ENCODE results near the gene FHOD3.

Gene FHOD3

DNA sequence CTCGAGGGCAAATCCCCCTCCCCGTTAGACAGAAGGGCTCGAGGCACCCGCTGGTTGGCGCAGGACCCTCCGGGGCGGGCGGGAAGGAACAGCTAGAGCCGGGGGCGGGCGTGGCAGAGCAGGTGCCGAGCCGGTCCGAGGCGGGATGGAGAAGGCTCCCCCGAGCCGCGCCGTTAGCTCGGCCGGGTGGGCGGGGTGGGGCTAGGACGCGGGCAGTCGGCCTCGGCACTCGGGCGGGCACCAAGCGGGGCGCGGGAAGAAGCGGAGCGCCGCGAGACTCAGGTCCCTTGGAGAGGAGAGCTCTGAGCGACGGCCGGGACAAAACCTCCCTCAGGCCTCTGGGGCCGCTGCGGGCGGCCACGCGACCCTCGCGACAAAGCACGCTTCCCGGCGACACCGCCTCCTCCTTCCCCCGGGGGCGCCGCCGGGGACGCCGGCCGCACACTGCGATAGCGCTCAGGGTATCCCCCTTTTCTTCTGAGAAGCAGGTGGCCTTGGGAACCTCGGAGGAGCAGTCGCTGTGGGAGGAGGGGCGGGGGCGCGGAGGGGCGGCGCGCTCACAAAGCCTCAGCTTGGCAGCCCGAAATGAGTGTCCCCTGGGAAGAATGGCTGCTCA lies 721 bp downstream of the FHOD3 start (continued):
- TF ChIP-seq, protein P1, sequence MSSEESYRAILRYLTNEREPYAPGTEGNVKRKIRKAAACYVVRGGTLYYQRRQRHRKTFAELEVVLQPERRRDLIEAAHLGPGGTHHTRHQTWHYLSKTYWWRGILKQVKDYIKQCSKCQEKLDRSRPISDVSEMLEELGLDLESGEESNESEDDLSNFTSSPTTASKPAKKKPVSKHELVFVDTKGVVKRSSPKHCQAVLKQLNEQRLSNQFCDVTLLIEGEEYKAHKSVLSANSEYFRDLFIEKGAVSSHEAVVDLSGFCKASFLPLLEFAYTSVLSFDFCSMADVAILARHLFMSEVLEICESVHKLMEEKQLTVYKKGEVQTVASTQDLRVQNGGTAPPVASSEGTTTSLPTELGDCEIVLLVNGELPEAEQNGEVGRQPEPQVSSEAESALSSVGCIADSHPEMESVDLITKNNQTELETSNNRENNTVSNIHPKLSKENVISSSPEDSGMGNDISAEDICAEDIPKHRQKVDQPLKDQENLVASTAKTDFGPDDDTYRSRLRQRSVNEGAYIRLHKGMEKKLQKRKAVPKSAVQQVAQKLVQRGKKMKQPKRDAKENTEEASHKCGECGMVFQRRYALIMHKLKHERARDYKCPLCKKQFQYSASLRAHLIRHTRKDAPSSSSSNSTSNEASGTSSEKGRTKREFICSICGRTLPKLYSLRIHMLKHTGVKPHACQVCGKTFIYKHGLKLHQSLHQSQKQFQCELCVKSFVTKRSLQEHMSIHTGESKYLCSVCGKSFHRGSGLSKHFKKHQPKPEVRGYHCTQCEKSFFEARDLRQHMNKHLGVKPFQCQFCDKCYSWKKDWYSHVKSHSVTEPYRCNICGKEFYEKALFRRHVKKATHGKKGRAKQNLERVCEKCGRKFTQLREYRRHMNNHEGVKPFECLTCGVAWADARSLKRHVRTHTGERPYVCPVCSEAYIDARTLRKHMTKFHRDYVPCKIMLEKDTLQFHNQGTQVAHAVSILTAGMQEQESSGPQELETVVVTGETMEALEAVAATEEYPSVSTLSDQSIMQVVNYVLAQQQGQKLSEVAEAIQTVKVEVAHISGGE (tag by site-specific recombination; conservative IDR thresholded peaks at IDR 0.05; ENCODE audit: low read depth): no peak
- TF ChIP-seq ZSCAN23 (tag by site-specific recombination; IDR thresholded peaks at IDR 0.05) (no peak), ZFHX2 (tag by site-specific recombination; conservative IDR thresholded peaks at IDR 0.05) (peak; percentile 55), FEZF1 (tag by site-specific recombination; IDR thresholded peaks at IDR 0.05) (no peak), YY1 (tag by site-specific recombination; IDR thresholded peaks at IDR 0.05) (no peak), ZNF561 (tag by site-specific recombination; IDR thresholded peaks at IDR 0.05; ENCODE audit: borderline replicate concordance) (0 out of 2 replicates have a peak, but pooled peaks have one; percentile 9), SP3 (tag by site-specific recombination; IDR thresholded peaks at IDR 0.05) (peak; percentile 6; the same call in 1 of the 2 replicates), ZNF670 (tag by site-specific recombination; IDR thresholded peaks at IDR 0.05; ENCODE audit: low read depth) (no peak), ZNF654 (tag by site-specific recombination; IDR thresholded peaks at IDR 0.05; ENCODE audit: low read depth) (no peak), ZNF354C (tag by site-specific recombination; IDR thresholded peaks at IDR 0.05; ENCODE audit: borderline replicate concordance, low read depth) (no peak), KLF9 (tag by site-specific recombination; IDR thresholded peaks at IDR 0.05; ENCODE audit: low read depth) (peak; percentile 70), ZNF16 (tag by site-specific recombination; IDR thresholded peaks at IDR 0.05; ENCODE audit: low read depth) (no peak), ZNF391 (tag by site-specific recombination; IDR thresholded peaks at IDR 0.05; ENCODE audit: borderline replicate concordance, low read depth) (no peak), KLF1 (tag by site-specific recombination; IDR thresholded peaks at IDR 0.05) (no peak), ZNF521 (tag by site-specific recombination; IDR thresholded peaks at IDR 0.05) (no peak), ZNF2 (tag by site-specific recombination; IDR thresholded peaks at IDR 0.05) (no peak), ZNF423 (tag by site-specific recombination; IDR thresholded peaks at IDR 0.05) (0 out of 2 replicates have a peak, but pooled peaks have one; percentile 1), ZNF157 (tag by site-specific recombination; IDR thresholded peaks at IDR 0.05) (no peak), ZNF776 (tag by site-specific recombination; IDR thresholded peaks at IDR 0.05; ENCODE audit: borderline replicate concordance) (no peak), ZSCAN16 (tag by site-specific recombination; IDR thresholded peaks at IDR 0.05) (no peak), SCRT2 (tag by site-specific recombination; IDR thresholded peaks at IDR 0.05) (no peak), ZNF510 (tag by site-specific recombination; IDR thresholded peaks at IDR 0.05; ENCODE audit: insufficient replicate concordance) (no peak)
- TF ChIP-seq, protein P2, sequence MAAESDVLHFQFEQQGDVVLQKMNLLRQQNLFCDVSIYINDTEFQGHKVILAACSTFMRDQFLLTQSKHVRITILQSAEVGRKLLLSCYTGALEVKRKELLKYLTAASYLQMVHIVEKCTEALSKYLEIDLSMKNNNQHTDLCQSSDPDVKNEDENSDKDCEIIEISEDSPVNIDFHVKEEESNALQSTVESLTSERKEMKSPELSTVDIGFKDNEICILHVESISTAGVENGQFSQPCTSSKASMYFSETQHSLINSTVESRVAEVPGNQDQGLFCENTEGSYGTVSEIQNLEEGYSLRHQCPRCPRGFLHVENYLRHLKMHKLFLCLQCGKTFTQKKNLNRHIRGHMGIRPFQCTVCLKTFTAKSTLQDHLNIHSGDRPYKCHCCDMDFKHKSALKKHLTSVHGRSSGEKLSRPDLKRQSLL (tag by site-specific recombination; IDR thresholded peaks at IDR 0.05): no peak
- TF ChIP-seq, protein P3, sequence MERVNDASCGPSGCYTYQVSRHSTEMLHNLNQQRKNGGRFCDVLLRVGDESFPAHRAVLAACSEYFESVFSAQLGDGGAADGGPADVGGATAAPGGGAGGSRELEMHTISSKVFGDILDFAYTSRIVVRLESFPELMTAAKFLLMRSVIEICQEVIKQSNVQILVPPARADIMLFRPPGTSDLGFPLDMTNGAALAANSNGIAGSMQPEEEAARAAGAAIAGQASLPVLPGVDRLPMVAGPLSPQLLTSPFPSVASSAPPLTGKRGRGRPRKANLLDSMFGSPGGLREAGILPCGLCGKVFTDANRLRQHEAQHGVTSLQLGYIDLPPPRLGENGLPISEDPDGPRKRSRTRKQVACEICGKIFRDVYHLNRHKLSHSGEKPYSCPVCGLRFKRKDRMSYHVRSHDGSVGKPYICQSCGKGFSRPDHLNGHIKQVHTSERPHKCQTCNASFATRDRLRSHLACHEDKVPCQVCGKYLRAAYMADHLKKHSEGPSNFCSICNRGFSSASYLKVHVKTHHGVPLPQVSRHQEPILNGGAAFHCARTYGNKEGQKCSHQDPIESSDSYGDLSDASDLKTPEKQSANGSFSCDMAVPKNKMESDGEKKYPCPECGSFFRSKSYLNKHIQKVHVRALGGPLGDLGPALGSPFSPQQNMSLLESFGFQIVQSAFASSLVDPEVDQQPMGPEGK (tag by site-specific recombination; IDR thresholded peaks at IDR 0.05): peak; percentile 36
- TF ChIP-seq, protein P4, sequence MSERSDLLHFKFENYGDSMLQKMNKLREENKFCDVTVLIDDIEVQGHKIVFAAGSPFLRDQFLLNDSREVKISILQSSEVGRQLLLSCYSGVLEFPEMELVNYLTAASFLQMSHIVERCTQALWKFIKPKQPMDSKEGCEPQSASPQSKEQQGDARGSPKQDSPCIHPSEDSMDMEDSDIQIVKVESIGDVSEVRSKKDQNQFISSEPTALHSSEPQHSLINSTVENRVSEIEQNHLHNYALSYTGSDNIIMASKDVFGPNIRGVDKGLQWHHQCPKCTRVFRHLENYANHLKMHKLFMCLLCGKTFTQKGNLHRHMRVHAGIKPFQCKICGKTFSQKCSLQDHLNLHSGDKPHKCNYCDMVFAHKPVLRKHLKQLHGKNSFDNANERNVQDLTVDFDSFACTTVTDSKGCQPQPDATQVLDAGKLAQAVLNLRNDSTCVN (tag by site-specific recombination; optimal IDR thresholded peaks at IDR 0.05): peak; percentile 69
- TF ChIP-seq, protein P5, sequence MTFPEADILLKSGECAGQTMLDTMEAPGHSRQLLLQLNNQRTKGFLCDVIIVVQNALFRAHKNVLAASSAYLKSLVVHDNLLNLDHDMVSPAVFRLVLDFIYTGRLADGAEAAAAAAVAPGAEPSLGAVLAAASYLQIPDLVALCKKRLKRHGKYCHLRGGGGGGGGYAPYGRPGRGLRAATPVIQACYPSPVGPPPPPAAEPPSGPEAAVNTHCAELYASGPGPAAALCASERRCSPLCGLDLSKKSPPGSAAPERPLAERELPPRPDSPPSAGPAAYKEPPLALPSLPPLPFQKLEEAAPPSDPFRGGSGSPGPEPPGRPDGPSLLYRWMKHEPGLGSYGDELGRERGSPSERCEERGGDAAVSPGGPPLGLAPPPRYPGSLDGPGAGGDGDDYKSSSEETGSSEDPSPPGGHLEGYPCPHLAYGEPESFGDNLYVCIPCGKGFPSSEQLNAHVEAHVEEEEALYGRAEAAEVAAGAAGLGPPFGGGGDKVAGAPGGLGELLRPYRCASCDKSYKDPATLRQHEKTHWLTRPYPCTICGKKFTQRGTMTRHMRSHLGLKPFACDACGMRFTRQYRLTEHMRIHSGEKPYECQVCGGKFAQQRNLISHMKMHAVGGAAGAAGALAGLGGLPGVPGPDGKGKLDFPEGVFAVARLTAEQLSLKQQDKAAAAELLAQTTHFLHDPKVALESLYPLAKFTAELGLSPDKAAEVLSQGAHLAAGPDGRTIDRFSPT (tag by site-specific recombination; IDR thresholded peaks at IDR 0.05): no peak
- TF ChIP-seq, protein P6, sequence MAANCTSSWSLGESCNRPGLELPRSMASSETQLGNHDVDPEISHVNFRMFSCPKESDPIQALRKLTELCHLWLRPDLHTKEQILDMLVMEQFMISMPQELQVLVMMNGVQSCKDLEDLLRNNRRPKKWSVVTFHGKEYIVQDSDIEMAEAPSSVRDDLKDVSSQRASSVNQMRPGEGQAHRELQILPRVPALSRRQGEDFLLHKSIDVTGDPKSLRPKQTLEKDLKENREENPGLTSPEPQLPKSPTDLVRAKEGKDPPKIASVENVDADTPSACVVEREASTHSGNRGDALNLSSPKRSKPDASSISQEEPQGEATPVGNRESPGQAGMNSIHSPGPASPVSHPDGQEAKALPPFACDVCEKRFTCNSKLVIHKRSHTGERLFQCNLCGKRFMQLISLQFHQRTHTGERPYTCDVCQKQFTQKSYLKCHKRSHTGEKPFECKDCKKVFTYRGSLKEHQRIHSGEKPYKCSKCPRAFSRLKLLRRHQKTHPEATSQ (tag by site-specific recombination; IDR thresholded peaks at IDR 0.05): no peak
